Heart left ventricle (tissue), 13 donors: ENCODE results near the gene PPP1R9B.

Experiments
- CTCF ChIP-seq, 12 donors: fragments of 200-600 bp; sonication (generic) in 4 of 12; IDR thresholded peaks; one replicate each; pipeline versions ENCODE4 v1.5.0 to v1.8.0; 2018 to 2022; ENCODE audit warnings: antibody characterized with exemption in 12 of 12, mild to moderate bottlenecking in 5 of 12
- POLR2A ChIP-seq, 2 donors: fragments of 450-650 bp; IDR thresholded peaks; one replicate each; pipeline ENCODE4 v1.6.1; 2017; ENCODE audit warnings: antibody characterized with exemption in 2 of 2, mild to moderate bottlenecking in 2 of 2, moderate library complexity in 2 of 2
- donor health status: ischemic (EF 13 %, LVEDD 7.1; RV severe dilation, severe dysfunction).
- donor health status: DM: no; HTN: yes; CAD: no.
- donor health status: DM: no; HTN: no; CAD: no.
- donor health status: ischemic (EF 25% LVEDD 6.9; RV normal size, moderate dysfunction).
- donor health status: ischemic (EF 25% LVEDD 5.7; RV mildly dilated, moderate dysfunction).
- donor health status: ischemic (EF 35%, LVEDD 5.7; RV mildly dilated, moderate dysfunction).
- donor health status: nonischemic (EF 11% LVEDD 7.7; RV severe dilation, severe dysfunction).
- donor health status: DM: yes; HTN: yes; CAD: no.
- donor health status: PGD.
- donor health status: ischemic (EF 29% LVEDD 5.4; RV normal size, mild dysfunction).
- donor health status: nonischemic (EF 23%, LVEDD 6.1; RV moderate dilation, normal function).

- TF ChIP-seq POLR2A (IDR thresholded peaks at IDR 0.05) (no peak), CTCF (IDR thresholded peaks at IDR 0.05) (no peak)
Measured at GRCh38 chr17:50144845-50145531, 5.5 kb downstream of the PPP1R9B start.
